Activated CD8-positive, alpha-beta T cell treated with anti-CD3 and anti-CD28 coated beads for 36 hours (primary cell): ENCODE results near the gene AATK. TPM values are rescaled to one million over a fixed set of nuclear protein-coding genes. Genes with fewer than 3 reads are reported as not detected.

ENCODE experiments used
- ATAC-seq: fragments of 200-7000 bp; cut with Tn5 transposase; one replicate; pipeline ENCODE4 v1.10.0; 2021; ENCODE audit warnings: mild to moderate bottlenecking, moderate library complexity
- CTCF ChIA-PET: fragments of 350-600 bp; sonication (Branson Sonifier 250); formaldehyde crosslinking; loops from one replicate; lab custom pipeline; 2021; ENCODE audit warnings: antibody characterized with exemption; lab: Charles Lee
- POLR2A ChIA-PET: fragments of 350-600 bp; sonication (Branson Sonifier 250); formaldehyde crosslinking; loops from one replicate; lab custom pipeline; 2021; ENCODE audit warnings: antibody characterized with exemption; lab: Charles Lee
- DNase-seq: peaks from one replicate; pipeline ENCODE4 v3.0.0-alpha.2; 2020
- H3K27ac Mint-ChIP-seq: one replicate; pipeline ENCODE4 v1.8.0; 2021; ENCODE audit warnings: mild to moderate bottlenecking, mixed read lengths
- H3K27me3 Mint-ChIP-seq: one replicate; pipeline ENCODE4 v1.8.0; 2021; ENCODE audit warnings: mixed read lengths
- H3K36me3 Mint-ChIP-seq: one replicate; pipeline ENCODE4 v1.8.0; 2021; ENCODE audit warnings: low read depth, mixed read lengths
- H3K4me1 Mint-ChIP-seq: one replicate; pipeline ENCODE4 v1.8.0; 2021; ENCODE audit warnings: low read depth, mixed read lengths
- H3K4me3 Mint-ChIP-seq: one replicate; pipeline ENCODE4 v1.8.0; 2021; ENCODE audit warnings: mild to moderate bottlenecking, moderate library complexity, mixed read lengths
- H3K9me3 Mint-ChIP-seq: one replicate; pipeline ENCODE4 v1.8.0; 2021; ENCODE audit warnings: mixed read lengths
- intact Hi-C: fragments of 100-400 bp; cut with micrococcal nuclease; formaldehyde crosslinking; loops from one replicate; pipeline ENCODE4 v1.10.0; 2022
- total RNA-seq, 2 experiments: library from RNA; stranded (reverse); gene quantifications; one replicate each; pipeline ENCODE4 v1.2.3, GENCODE V29; 2021
- TF ChIP-seq, protein P1 (sequence below): fragments of 200-600 bp; IDR thresholded peaks from one replicate; pipeline ENCODE4 v1.8.0; 2022; ENCODE audit warnings: antibody characterized with exemption, mild to moderate bottlenecking

The AATK gene
- total RNA-seq, 2 experiments from 2014 or later, result 0.63 to 0.98 TPM

DNA sequence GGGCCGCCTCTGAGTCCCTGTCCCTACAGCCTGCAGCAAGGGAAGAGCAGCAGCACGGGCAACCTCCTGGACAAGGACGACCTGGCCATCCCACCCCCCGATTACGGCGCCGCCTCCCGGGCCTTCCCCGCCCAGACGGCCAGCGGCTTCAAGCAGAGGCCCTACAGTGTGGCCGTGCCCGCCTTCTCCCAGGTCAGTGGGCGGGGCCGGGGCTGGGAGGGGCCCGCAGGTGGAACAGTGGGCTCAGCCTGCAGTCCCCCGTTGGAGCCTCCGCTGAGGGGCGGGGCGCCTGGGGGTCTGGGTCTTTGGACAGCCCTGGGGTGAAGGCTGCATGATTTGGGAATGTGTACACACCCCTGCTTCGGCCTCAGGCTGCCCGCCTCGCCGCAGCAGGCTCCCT is 59.3 kb downstream of the AATK start:
- TF ChIP-seq, protein P1, sequence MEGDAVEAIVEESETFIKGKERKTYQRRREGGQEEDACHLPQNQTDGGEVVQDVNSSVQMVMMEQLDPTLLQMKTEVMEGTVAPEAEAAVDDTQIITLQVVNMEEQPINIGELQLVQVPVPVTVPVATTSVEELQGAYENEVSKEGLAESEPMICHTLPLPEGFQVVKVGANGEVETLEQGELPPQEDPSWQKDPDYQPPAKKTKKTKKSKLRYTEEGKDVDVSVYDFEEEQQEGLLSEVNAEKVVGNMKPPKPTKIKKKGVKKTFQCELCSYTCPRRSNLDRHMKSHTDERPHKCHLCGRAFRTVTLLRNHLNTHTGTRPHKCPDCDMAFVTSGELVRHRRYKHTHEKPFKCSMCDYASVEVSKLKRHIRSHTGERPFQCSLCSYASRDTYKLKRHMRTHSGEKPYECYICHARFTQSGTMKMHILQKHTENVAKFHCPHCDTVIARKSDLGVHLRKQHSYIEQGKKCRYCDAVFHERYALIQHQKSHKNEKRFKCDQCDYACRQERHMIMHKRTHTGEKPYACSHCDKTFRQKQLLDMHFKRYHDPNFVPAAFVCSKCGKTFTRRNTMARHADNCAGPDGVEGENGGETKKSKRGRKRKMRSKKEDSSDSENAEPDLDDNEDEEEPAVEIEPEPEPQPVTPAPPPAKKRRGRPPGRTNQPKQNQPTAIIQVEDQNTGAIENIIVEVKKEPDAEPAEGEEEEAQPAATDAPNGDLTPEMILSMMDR, result no peak
- no peaks in the 10 kb centered on the region for H3K36me3 Mint-ChIP-seq
- peaks cover 3% of the 10 kb centered on the region for H3K4me1 Mint-ChIP-seq
- H3K27ac Mint-ChIP-seq, result no peak overlapping the region
- ChIA-PET POLR2A (no interaction called here), CTCF (no interaction called here)
- intact Hi-C loops, result no loop called here
- no peaks in the 10 kb centered on the region for H3K9me3 Mint-ChIP-seq
- no peaks in the 10 kb centered on the region for H3K27me3 Mint-ChIP-seq
- ATAC-seq, result no peak
- no peak for DNase-seq
- H3K4me3 Mint-ChIP-seq, result no peak overlapping the region

DNA sequence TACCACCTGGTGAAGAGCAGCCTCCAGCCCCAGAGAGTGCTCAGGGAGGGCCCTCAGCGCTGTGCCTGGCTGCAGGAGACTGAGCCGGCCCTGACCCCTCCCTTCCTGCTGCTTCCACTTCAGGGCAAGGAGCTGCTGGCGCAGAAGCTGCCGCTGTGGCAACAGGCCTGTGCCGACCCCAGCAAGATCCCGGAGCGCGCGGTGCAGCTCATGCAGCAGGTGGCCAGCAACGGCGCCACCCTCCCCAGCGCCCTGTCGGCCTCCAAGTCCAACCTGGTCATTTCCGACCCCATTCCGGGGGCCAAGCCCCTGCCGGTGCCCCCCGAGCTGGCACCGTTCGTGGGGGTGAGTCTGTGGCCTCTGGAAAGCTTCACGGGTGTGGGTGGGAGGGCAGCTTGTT is 62.6 kb downstream of the AATK start:
- intact Hi-C loops, result loop anchor here (5.0 kb wide), 1 partner anchor 76 kb away; no protein-coding TSS in a partner anchor
- ChIA-PET POLR2A (interaction anchor here (1.9 kb wide), 1 partner anchor 9 kb away, joined by 5 read pairs; no protein-coding TSS in a partner anchor), CTCF (interaction anchor here (1.2 to 3.7 kb wide), 5 partner anchors 9 to 84 kb away, joined by 3 to 55 read pairs (median 13); partner anchors contain the start of gene BAIAP2)
- Mint-ChIP-seq H3K27ac (no peak overlapping the region), H3K4me1 (peaks cover 5% of the 10 kb centered on the region), H3K27me3 (no peaks in the 10 kb centered on the region), H3K9me3 (no peaks in the 10 kb centered on the region), H3K4me3 (no peak overlapping the region), H3K36me3 (no peaks in the 10 kb centered on the region)
- TF ChIP-seq, protein P1, result no peak
- DNase-seq (no peak), ATAC-seq (no peak)

DNA sequence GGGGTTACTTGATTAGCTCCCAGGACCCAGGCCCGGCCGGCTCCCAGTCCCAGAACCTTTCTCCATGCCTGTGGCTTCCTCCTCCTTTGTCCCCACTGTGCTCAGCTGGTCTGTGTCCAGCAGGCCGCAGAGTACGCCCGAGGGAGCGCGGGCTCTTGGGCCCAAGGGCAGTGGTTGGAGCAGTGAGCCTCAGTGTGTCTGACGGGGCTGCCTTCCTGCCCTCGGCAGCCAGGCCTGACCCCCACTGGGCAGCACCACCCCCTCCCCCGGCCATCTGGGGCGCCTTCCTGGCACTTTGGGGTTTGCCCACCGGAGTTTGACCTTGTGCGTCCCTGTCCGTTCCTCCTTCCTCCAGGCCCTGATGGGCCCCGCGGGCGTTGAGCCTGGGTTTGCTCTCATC is 63.2 kb downstream of the AATK start:
- POLR2A ChIA-PET, result interaction anchor here (1.6 to 1.9 kb wide), 2 partner anchors 8 to 15 kb away, joined by 4 to 5 read pairs; no protein-coding TSS in a partner anchor
- no peak for ATAC-seq
- intact Hi-C loops, result loop anchor here (5.0 kb wide), 1 partner anchor 76 kb away; no protein-coding TSS in a partner anchor

DNA sequence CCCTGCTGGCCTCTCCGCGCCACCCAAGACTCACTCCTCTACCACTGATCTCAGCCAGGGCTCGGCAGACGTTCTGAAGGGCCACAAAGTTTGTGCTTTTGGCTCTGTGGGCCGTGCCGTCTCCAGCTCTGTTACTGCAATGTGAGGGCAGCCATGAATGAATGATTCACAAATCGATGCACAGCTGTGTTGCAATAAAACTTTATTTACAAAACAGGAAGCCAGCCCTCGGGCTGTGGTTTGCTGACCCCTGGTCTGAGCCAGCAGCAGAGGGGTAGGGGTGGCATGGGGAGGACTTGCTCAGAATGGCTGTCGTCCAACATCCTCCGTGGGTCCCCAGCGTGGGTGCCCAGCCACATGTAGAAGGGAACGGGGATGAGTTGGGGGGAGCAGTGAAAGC is 63.7 kb downstream of the AATK start:
- Mint-ChIP-seq H3K4me3 (no peak overlapping the region), H3K9me3 (no peaks in the 10 kb centered on the region), H3K4me1 (peaks cover 12% of the 10 kb centered on the region), H3K36me3 (no peaks in the 10 kb centered on the region), H3K27ac (no peak overlapping the region), H3K27me3 (no peaks in the 10 kb centered on the region)
- TF ChIP-seq, protein P1, result no peak
- ChIA-PET POLR2A (interaction anchor here (1.0 to 1.9 kb wide), 4 partner anchors 8 to 79 kb away, joined by 3 to 5 read pairs (median 4); no protein-coding TSS in a partner anchor), CTCF (interaction anchor here (0.6 to 3.7 kb wide), 25 partner anchors 8 to 133 kb away, joined by 3 to 55 read pairs (median 5); partner anchors contain the start of gene BAIAP2)
- no peak for ATAC-seq
- no peak for DNase-seq
- intact Hi-C loops, result loop anchor here (5.0 kb wide), 1 partner anchor 75 kb away; no protein-coding TSS in a partner anchor

More for the DNA sequence above, 63.2 kb downstream of the AATK start:
- Mint-ChIP-seq H3K36me3 (no peaks in the 10 kb centered on the region), H3K9me3 (no peaks in the 10 kb centered on the region), H3K27me3 (no peaks in the 10 kb centered on the region), H3K4me1 (peaks cover 7% of the 10 kb centered on the region), H3K27ac (no peak overlapping the region), H3K4me3 (no peak overlapping the region)
- DNase-seq, result no peak
- CTCF ChIA-PET, result interaction anchor here (0.8 to 3.7 kb wide), 14 partner anchors 8 to 133 kb away, joined by 3 to 55 read pairs (median 6); partner anchors contain the start of gene BAIAP2
- TF ChIP-seq, protein P1, result no peak
